Activated CD8-positive, alpha-beta memory T cell treated with anti-CD3 and anti-CD28 coated beads, Interleukin-2, amount 10 ng/mL, durations not matched to agents 7 days and 5 days (primary cell): ENCODE results near the gene ARSI. TPM values are rescaled to one million over a fixed set of nuclear protein-coding genes. Genes with fewer than 3 reads are reported as not detected.

Source experiments
- ATAC-seq: fragments of 150-1000 bp; cut with Tn5 transposase; one replicate; pipeline ENCODE4 v1.10.0; 2021; ENCODE audit warnings: moderate library complexity
- CTCF ChIA-PET: fragments of 350-600 bp; sonication (Branson Sonifier 250); formaldehyde crosslinking; loops from one replicate; lab custom pipeline; 2021; ENCODE audit warnings: antibody characterized with exemption; lab: Charles Lee
- DNase-seq: peaks from one replicate; pipeline ENCODE4 v3.0.0-alpha.2; 2020
- H3K27ac Mint-ChIP-seq: one replicate; pipeline ENCODE4 v1.8.0; 2021; ENCODE audit warnings: mild to moderate bottlenecking, mixed read lengths
- H3K27me3 Mint-ChIP-seq: one replicate; pipeline ENCODE4 v1.8.0; 2021; ENCODE audit warnings: mixed read lengths
- H3K36me3 Mint-ChIP-seq: one replicate; pipeline ENCODE4 v1.8.0; 2021; ENCODE audit warnings: mild to moderate bottlenecking, mixed read lengths
- H3K4me1 Mint-ChIP-seq: one replicate; pipeline ENCODE4 v1.8.0; 2021; ENCODE audit warnings: mixed read lengths
- H3K4me3 Mint-ChIP-seq: one replicate; pipeline ENCODE4 v1.8.0; 2021; ENCODE audit warnings: mild to moderate bottlenecking, moderate library complexity, mixed read lengths
- H3K9me3 Mint-ChIP-seq: one replicate; pipeline ENCODE4 v1.8.0; 2022; ENCODE audit warnings: low read depth, mixed read lengths
- total RNA-seq, 2 experiments: library from RNA; stranded (reverse); gene quantifications; one replicate each; pipeline ENCODE4 v1.2.3, GENCODE V29; 2021

ARSI gene
- total RNA-seq, 2 experiments from 2014 or later = not detected

- H3K4me3 Mint-ChIP-seq = no peak overlapping the region
- no peak for DNase-seq
- H3K36me3 Mint-ChIP-seq = no peaks in the 10 kb centered on the region
- no peak overlapping the region for H3K27ac Mint-ChIP-seq
- peaks cover 4% of the 10 kb centered on the region for H3K27me3 Mint-ChIP-seq
- CTCF ChIA-PET = no interaction called here
- no peaks in the 10 kb centered on the region for H3K9me3 Mint-ChIP-seq
- no peaks in the 10 kb centered on the region for H3K4me1 Mint-ChIP-seq
- ATAC-seq = no peak
Measured at GRCh38 chr5:150247726-150248125, 55.0 kb downstream of the ARSI start.

DNA sequence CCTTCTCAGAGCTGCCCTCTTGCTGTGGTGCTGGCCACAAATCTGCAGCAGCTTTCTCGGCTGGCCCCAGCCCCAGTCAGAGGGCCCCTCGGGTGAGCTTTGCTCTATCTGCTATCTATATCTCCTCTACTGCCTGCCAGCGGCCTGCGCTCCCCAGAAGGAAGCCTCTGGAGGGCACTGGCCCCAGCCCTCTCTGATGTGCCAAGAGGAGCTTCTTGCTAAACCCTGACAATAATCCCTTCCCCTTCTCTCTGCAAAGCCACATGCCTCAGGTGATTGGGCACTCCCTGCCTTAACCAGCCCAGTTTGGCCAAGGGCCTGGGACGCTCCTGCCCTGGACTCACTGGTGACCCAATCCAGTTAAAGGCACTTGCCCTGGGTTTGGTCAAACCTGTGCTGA lies 55.9 kb downstream of the ARSI start:
- CTCF ChIA-PET = no interaction called here

DNA sequence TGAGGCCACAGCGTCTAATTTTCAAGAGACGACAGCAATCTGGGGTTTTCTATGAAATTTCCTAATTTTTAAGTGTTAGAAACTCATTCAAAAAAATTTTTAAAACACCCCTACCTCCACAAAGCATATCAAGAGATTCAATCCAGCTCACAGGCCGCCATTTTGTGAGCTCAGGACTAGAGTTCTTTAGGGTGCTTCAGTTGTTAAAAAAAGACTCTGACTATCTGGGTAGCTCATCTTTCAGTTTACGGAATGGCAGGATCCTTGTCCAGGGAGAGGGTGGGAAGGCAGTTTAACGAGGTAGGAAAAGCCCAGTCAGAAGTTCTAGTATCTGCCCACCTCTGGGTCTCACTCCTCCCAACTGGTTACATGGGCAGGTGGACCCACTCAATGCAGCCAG lies 56.3 kb downstream of the ARSI start:
- H3K27ac Mint-ChIP-seq = no peak overlapping the region
- H3K4me1 Mint-ChIP-seq = no peaks in the 10 kb centered on the region
- ATAC-seq (no peak), DNase-seq (no peak)
- no peaks in the 10 kb centered on the region for H3K9me3 Mint-ChIP-seq
- peaks cover 4% of the 10 kb centered on the region for H3K27me3 Mint-ChIP-seq
- CTCF ChIA-PET = no interaction called here
- H3K4me3 Mint-ChIP-seq = no peak overlapping the region
- H3K36me3 Mint-ChIP-seq = no peaks in the 10 kb centered on the region

More for the DNA sequence above, 55.9 kb downstream of the ARSI start:
- no peaks in the 10 kb centered on the region for H3K36me3 Mint-ChIP-seq
- no peaks in the 10 kb centered on the region for H3K4me1 Mint-ChIP-seq
- H3K9me3 Mint-ChIP-seq = no peaks in the 10 kb centered on the region
- ATAC-seq (no peak), DNase-seq (no peak)
- H3K27me3 Mint-ChIP-seq = peaks cover 4% of the 10 kb centered on the region
- no peak overlapping the region for H3K4me3 Mint-ChIP-seq
- H3K27ac Mint-ChIP-seq = no peak overlapping the region

Other genes with a start within 250 kb of the ARSI start
- under 1 TPM in 1 of 2 experiments, not detected in 1; 0.26 TPM for gene CSF1R, start 216.4 kb downstream of the ARSI start, total RNA-seq
- 10 to 100 TPM; 53.3 to 68.9 TPM for gene PDGFRB, start 147.1 kb downstream of the ARSI start, total RNA-seq
- not detected for gene CDX1, start 136.1 kb downstream of the ARSI start, total RNA-seq
- gene SLC6A7, start 112.8 kb downstream of the ARSI start, total RNA-seq = not detected
- gene CAMK2A, start 13.1 kb downstream of the ARSI start, total RNA-seq = not detected
- 10 to 100 TPM; 95.3 to 96.9 TPM for gene TCOF1, start 54.8 kb upstream of the ARSI start, total RNA-seq
- gene CD74, start 110.0 kb upstream of the ARSI start, total RNA-seq = 1,000 to 10,000 TPM; 1,513 to 1,561 TPM
- gene RPS14, start 146.8 kb upstream of the ARSI start, total RNA-seq = 1,000 to 10,000 TPM; 1,980 to 2,218 TPM
- under 1 TPM; 0.58 to 0.68 TPM for gene NDST1, start 205.2 kb upstream of the ARSI start, total RNA-seq